Neural progenitor cell (in vitro differentiated cells): ENCODE data around the gene CENPN. TPM values are rescaled to one million over a fixed set of nuclear protein-coding genes. Genes with fewer than 3 reads are reported as not detected.

Experiments used
- DNase-seq: peaks from one replicate; pipeline ENCODE4 v3.0.0-alpha.2; 2016; ENCODE audit warnings: low spot score
- H2AFZ ChIP-seq: fragments of 200-600 bp; sonication (generic); replicated peaks from 2 replicates; pipeline ENCODE4 v1.6.1; 2016; ENCODE audit warnings: antibody characterized with exemption
- H3F3A ChIP-seq: fragments of 200-600 bp; sonication (generic); 2 replicates; pipeline ENCODE4 v1.6.1; 2016; ENCODE audit warnings: antibody characterized with exemption, low read depth
- H3K27ac ChIP-seq: fragments of 200-600 bp; sonication (generic); 2 replicates; pipeline ENCODE4 v1.5.1; 2016; ENCODE audit warnings: mild to moderate bottlenecking
- H3K27me3 ChIP-seq: fragments of 200-600 bp; sonication (generic); 2 replicates; pipeline ENCODE4 v1.6.1; 2016; ENCODE audit warnings: mild to moderate bottlenecking, moderate library complexity
- H3K36me3 ChIP-seq: fragments of 200-600 bp; sonication (generic); 2 replicates; pipeline ENCODE4 v1.5.1; 2016
- H3K4me1 ChIP-seq: fragments of 200-600 bp; sonication (generic); 2 replicates; pipeline ENCODE4 v1.6.1; 2016; ENCODE audit warnings: mixed run types
- H3K4me2 ChIP-seq: fragments of 200-600 bp; sonication (generic); 2 replicates; pipeline ENCODE4 v1.6.1; 2016
- H3K4me3 ChIP-seq: fragments of 200-600 bp; sonication (generic); 2 replicates; pipeline ENCODE4 v1.5.1; 2016
- H3K79me2 ChIP-seq: fragments of 200-600 bp; sonication (generic); 2 replicates; pipeline ENCODE4 v1.6.1; 2016; ENCODE audit warnings: low read depth
- H3K9ac ChIP-seq: fragments of 200-600 bp; sonication (generic); 2 replicates; pipeline ENCODE4 v1.6.1; 2016
- H3K9me3 ChIP-seq: fragments of 200-600 bp; sonication (generic); 2 replicates; pipeline ENCODE4 v1.5.1; 2016; ENCODE audit warnings: low read depth
- H4K20me1 ChIP-seq: fragments of 200-600 bp; sonication (generic); 2 replicates; pipeline ENCODE4 v1.6.1; 2016; ENCODE audit warnings: low read depth
- H3K27ac Mint-ChIP-seq: 3 replicates; pipeline ENCODE4 v1.8.0; 2021; ENCODE audit warnings: mixed read lengths
- H3K27me3 Mint-ChIP-seq: 2 replicates; pipeline ENCODE4 v1.8.0; 2022; ENCODE audit warnings: low read depth, mild to moderate bottlenecking, inconsistent platforms, moderate library complexity, mixed read lengths; ENCODE audit not compliant: insufficient read depth
- H3K36me3 Mint-ChIP-seq: 3 replicates; pipeline ENCODE4 v1.8.0; 2021; ENCODE audit warnings: mixed read lengths
- H3K4me1 Mint-ChIP-seq: 3 replicates; pipeline ENCODE4 v1.8.0; 2021; ENCODE audit warnings: mixed read lengths
- H3K4me3 Mint-ChIP-seq: 3 replicates; pipeline ENCODE4 v1.8.0; 2021; ENCODE audit warnings: mild to moderate bottlenecking, moderate library complexity, mixed read lengths
- H3K9me3 Mint-ChIP-seq: 3 replicates; pipeline ENCODE4 v1.8.0; 2020; ENCODE audit warnings: mixed read lengths
- CTCF ChIP-seq: fragments of 200-600 bp; sonication (generic); IDR thresholded peaks from 2 replicates; pipeline ENCODE4 v1.5.1; 2017; ENCODE audit warnings: antibody characterized with exemption, mild to moderate bottlenecking
- EZH2 ChIP-seq: fragments of 200-600 bp; sonication (generic); IDR thresholded peaks from 2 replicates; pipeline ENCODE4 v1.6.1; 2017; ENCODE audit warnings: antibody characterized with exemption, mild to moderate bottlenecking, moderate library complexity
- EZH2phosphoT487 ChIP-seq: fragments of 200-600 bp; sonication (generic); IDR thresholded peaks from 2 replicates; pipeline ENCODE4 v1.6.1; 2017; ENCODE audit warnings: antibody characterized with exemption
- total RNA-seq: library from RNA; depleted of rRNA; stranded (reverse); fragments of >200 nt; gene quantifications from 2 replicates; pipeline ENCODE4 v1.2.3, GENCODE V29; 2015; ENCODE audit warnings: low replicate concordance

The CENPN gene
- total RNA-seq, 1 donor from 2014 or later: 111 TPM

DNA sequence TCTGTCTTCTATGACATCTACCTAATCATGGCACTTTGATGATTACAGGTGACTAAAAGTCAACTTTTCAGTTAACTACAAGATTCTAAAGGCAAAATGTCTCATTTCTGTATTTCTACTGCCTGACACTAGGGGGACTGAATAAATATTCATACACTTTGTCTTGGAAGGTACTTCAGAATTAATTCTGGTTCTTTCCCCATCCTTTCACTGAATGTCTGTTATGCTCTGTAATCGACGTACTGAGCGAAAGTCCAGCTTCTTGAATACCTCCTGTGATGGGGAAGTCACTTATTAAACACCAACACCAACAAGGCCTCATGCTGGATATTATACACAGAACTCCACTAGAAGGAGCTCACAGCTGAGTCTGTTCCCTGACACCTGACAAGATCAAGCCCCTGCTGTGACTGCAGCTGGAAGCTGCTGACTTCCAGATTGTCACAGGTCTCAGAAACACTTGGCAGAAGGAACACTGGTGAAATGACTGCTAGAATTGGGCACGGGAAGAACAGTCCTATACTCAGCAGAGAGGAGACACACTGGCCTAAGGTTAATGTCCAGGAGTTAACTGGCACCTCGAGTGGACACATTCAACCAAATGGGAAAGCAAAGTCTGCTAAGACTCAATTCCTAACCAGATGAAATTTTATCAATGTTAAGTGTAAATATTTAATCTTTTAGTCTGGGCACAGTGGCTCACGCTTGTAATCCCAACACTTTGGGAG lies 32.2 kb upstream of the CENPN start:
- TF ChIP-seq EZH2phosphoT487 (no peak), CTCF (peak; percentile 56)
- Histone ChIP-seq H3K79me2 (no peaks in the 10 kb centered on the region), H3K4me1 (peaks cover 14% of the 10 kb centered on the region), H3K4me3 (no peak overlapping the region), H3K9ac (no peak overlapping the region), H3K27me3 (no peaks in the 10 kb centered on the region), H4K20me1 (no peaks in the 10 kb centered on the region), H3K36me3 (no peaks in the 10 kb centered on the region), H2AFZ (no peak overlapping the region), H3K27ac (no peak overlapping the region), H3K9me3 (no peaks in the 10 kb centered on the region), H3K4me2 (no peak overlapping the region), H3F3A (no peaks in the 10 kb centered on the region)
- Mint-ChIP-seq H3K4me1 (peaks cover 5% of the 10 kb centered on the region), H3K36me3 (peaks cover 13% of the 10 kb centered on the region), H3K9me3 (no peaks in the 10 kb centered on the region), H3K27ac (no peak overlapping the region), H3K4me3 (no peak overlapping the region), H3K27me3 (no peaks in the 10 kb centered on the region)
- DNase-seq: peak; percentile 18

DNA sequence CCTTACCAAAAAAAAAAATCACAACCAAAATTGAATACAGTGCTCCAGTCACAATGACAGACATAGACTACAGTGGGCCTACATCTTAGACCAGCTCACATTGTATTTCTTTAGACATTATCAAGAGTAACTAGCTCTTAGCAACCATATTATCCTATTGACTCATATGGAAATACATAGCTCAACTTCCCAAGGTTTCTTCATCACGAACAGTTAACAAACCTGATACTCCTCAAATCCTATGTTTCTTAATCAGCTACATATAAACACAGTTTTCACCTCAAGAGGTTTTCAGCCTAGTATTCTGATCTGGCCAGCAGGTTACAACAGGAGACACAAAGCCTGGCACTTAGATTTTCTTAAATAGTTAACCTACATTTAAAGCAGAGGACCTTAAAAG lies 30.1 kb upstream of the CENPN start:
- Mint-ChIP-seq H3K9me3 (no peaks in the 10 kb centered on the region), H3K4me3 (no peak overlapping the region), H3K36me3 (peaks cover 12% of the 10 kb centered on the region), H3K27me3 (no peaks in the 10 kb centered on the region), H3K27ac (no peak overlapping the region), H3K4me1 (peaks cover 5% of the 10 kb centered on the region)
- H3K4me3 ChIP-seq: no peak overlapping the region
- H3K36me3 ChIP-seq: peaks cover 3% of the 10 kb centered on the region
- peaks cover 5% of the 10 kb centered on the region for H3K79me2 ChIP-seq
- H3K9me3 ChIP-seq: no peaks in the 10 kb centered on the region
- no peak for TF ChIP-seq CTCF
- no peak for TF ChIP-seq EZH2
- TF ChIP-seq EZH2phosphoT487: no peak
- no peak overlapping the region for H3K4me2 ChIP-seq
- H3K9ac ChIP-seq: no peak overlapping the region
- peak overlapping the region; percentile 3 for H3K27ac ChIP-seq
- peaks cover 14% of the 10 kb centered on the region for H3K4me1 ChIP-seq
- no peaks in the 10 kb centered on the region for H4K20me1 ChIP-seq
- no peak for DNase-seq
- H2AFZ ChIP-seq: no peak overlapping the region
- no peaks in the 10 kb centered on the region for H3F3A ChIP-seq
- H3K27me3 ChIP-seq: no peaks in the 10 kb centered on the region

DNA sequence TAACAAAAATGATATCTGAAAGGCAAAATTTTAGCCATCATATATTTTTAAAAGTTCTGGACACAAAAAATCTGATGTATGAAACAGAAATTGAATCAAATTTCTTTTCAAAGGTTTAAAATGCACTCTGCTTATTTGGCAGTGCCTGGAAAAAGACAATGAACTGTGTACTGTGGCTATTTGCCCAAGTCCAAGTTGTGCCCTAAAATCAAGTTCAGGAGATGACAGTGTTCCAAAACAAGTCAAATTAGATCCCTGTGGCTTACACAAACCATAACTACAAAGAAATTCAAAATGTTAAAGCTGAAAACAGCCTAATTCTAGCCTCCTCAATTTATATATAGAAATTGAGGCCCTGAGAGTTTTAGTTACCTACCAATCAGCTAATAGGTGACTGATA lies 25.9 kb upstream of the CENPN start:
- H3K27me3 Mint-ChIP-seq: no peaks in the 10 kb centered on the region

More for the DNA sequence above, 25.9 kb upstream of the CENPN start:
- H3K4me3 Mint-ChIP-seq: no peak overlapping the region
- H3K9me3 Mint-ChIP-seq: no peaks in the 10 kb centered on the region
- H2AFZ ChIP-seq: no peak overlapping the region
- peaks cover 6% of the 10 kb centered on the region for H3K4me1 ChIP-seq
- no peaks in the 10 kb centered on the region for H3K4me1 Mint-ChIP-seq
- peaks cover 3% of the 10 kb centered on the region for H3K36me3 ChIP-seq
- peaks cover 13% of the 10 kb centered on the region for H3K36me3 Mint-ChIP-seq
- H4K20me1 ChIP-seq: no peaks in the 10 kb centered on the region
- H3K27ac Mint-ChIP-seq: no peak overlapping the region
- H3K4me2 ChIP-seq: no peak overlapping the region
- no peaks in the 10 kb centered on the region for H3K9me3 ChIP-seq
- no peak overlapping the region for H3K27ac ChIP-seq
- H3K27me3 ChIP-seq: no peaks in the 10 kb centered on the region
- no peak for DNase-seq
- no peaks in the 10 kb centered on the region for H3F3A ChIP-seq
- TF ChIP-seq CTCF: no peak
- no peak for TF ChIP-seq EZH2phosphoT487
- no peak for TF ChIP-seq EZH2
- H3K4me3 ChIP-seq: no peak overlapping the region
- no peak overlapping the region for H3K9ac ChIP-seq
- peaks cover 30% of the 10 kb centered on the region for H3K79me2 ChIP-seq
